ENCODE measurements around the gene CTU1.
A peak's percentile ranks its signal among the peaks of the same experiment; 100 is the strongest.

The CTU1 gene

GRCh38 chr19:51131780-51132680 lies 23.8 kb upstream of the CTU1 start:
- DNase-seq, result no peak

- DNase-seq, result no peak
Measured at GRCh38 chr19:51129716-51130115, 21.5 kb upstream of the CTU1 start.

- DNase-seq, result no peak
Measured at GRCh38 chr19:51128227-51128626, 20.0 kb upstream of the CTU1 start.

- DNase-seq, result no peak
Measured at GRCh38 chr19:51127755-51128154, 19.5 kb upstream of the CTU1 start.

GRCh38 chr19:51127032-51127431 lies 18.8 kb upstream of the CTU1 start:
- DNase-seq, result no peak

- no peak for DNase-seq
Measured at GRCh38 chr19:51125421-51126075, 17.3 kb upstream of the CTU1 start.

GRCh38 chr19:51124729-51125128 lies 16.5 kb upstream of the CTU1 start, which contains the start of gene SIGLEC9:
Gene SIGLEC9 (plus strand): TSS chr19:51124906. CDS start chr19:51124975, 69 bp downstream.
- no peak for DNase-seq

- no peak for DNase-seq
Measured at GRCh38 chr19:51124216-51124615, 16.0 kb upstream of the CTU1 start.

- DNase-seq, result no peak
Measured at GRCh38 chr19:51123802-51124201, 15.6 kb upstream of the CTU1 start.

- DNase-seq, result peak; percentile 25 to 35
Measured at GRCh38 chr19:51123381-51123800, 15.2 kb upstream of the CTU1 start.

GRCh38 chr19:51122112-51122981 lies 14.1 kb upstream of the CTU1 start:
- DNase-seq, result no peak

GRCh38 chr19:51121257-51121656 lies 13.0 kb upstream of the CTU1 start:
- no peak for DNase-seq

- no peak for DNase-seq
Measured at GRCh38 chr19:51120160-51120559, 12.0 kb upstream of the CTU1 start.

GRCh38 chr19:51119611-51120010 lies 11.4 kb upstream of the CTU1 start:
- DNase-seq, result no peak

GRCh38 chr19:51119101-51119500 lies 10.9 kb upstream of the CTU1 start:
- DNase-seq, result no peak

- no peak for DNase-seq
Measured at GRCh38 chr19:51116736-51117286, 8.6 kb upstream of the CTU1 start.

GRCh38 chr19:51114087-51114729 lies 6.0 kb upstream of the CTU1 start:
- no peak for DNase-seq

GRCh38 chr19:51111606-51112005 lies 3.4 kb upstream of the CTU1 start:
- DNase-seq, result no peak

GRCh38 chr19:51110666-51110971 lies 2.4 kb upstream of the CTU1 start:
- no peak for DNase-seq

- no peak for DNase-seq
Measured at GRCh38 chr19:51108805-51109146, 567 bp upstream of the CTU1 start.

- peak; percentile 16 to 18 for DNase-seq
Measured at GRCh38 chr19:51107406-51108065, 673 bp downstream of the CTU1 start.

- no peak for DNase-seq
Measured at GRCh38 chr19:51103926-51104341, 4.3 kb downstream of the CTU1 start.
